Nephron (organoid): ENCODE results near the gene ZNF416.
A peak's percentile ranks its signal among the peaks of the same experiment; 100 is the strongest.

Experiments used
- H3K27ac Mint-ChIP-seq, 3 experiments: 2 replicates each; pipeline ENCODE4 v1.8.0; 2020; ENCODE audit warnings: mixed read lengths in 3 of 3, mild to moderate bottlenecking in 2 of 3, moderate library complexity in 1 of 3
- H3K27me3 Mint-ChIP-seq: 2 replicates; pipeline ENCODE4 v1.8.0; 2021; ENCODE audit warnings: low read depth, mild to moderate bottlenecking, moderate library complexity, mixed read lengths
- H3K36me3 Mint-ChIP-seq: 2 replicates; pipeline ENCODE4 v1.8.0; 2020; ENCODE audit warnings: low read depth, mixed read lengths
- H3K4me1 Mint-ChIP-seq: 2 replicates; pipeline ENCODE4 v1.8.0; 2020; ENCODE audit warnings: mixed read lengths
- H3K4me3 Mint-ChIP-seq, 3 experiments: 2 replicates each; pipeline ENCODE4 v1.8.0; 2020; ENCODE audit warnings: mild to moderate bottlenecking in 3 of 3, mixed read lengths in 3 of 3, moderate library complexity in 2 of 3
- H3K9me3 Mint-ChIP-seq: 2 replicates; pipeline ENCODE4 v1.8.0; 2020; ENCODE audit warnings: mixed read lengths
- TF ChIP-seq, protein P1 (sequence below), 3 experiments: fragments of 200-600 bp; sonication (generic); IDR thresholded peaks; one replicate each; pipeline ENCODE4 v1.5.0; 2021; ENCODE audit warnings: antibody characterized with exemption in 3 of 3; ENCODE audit not compliant: unreplicated experiment in 3 of 3

Gene ZNF416

DNA sequence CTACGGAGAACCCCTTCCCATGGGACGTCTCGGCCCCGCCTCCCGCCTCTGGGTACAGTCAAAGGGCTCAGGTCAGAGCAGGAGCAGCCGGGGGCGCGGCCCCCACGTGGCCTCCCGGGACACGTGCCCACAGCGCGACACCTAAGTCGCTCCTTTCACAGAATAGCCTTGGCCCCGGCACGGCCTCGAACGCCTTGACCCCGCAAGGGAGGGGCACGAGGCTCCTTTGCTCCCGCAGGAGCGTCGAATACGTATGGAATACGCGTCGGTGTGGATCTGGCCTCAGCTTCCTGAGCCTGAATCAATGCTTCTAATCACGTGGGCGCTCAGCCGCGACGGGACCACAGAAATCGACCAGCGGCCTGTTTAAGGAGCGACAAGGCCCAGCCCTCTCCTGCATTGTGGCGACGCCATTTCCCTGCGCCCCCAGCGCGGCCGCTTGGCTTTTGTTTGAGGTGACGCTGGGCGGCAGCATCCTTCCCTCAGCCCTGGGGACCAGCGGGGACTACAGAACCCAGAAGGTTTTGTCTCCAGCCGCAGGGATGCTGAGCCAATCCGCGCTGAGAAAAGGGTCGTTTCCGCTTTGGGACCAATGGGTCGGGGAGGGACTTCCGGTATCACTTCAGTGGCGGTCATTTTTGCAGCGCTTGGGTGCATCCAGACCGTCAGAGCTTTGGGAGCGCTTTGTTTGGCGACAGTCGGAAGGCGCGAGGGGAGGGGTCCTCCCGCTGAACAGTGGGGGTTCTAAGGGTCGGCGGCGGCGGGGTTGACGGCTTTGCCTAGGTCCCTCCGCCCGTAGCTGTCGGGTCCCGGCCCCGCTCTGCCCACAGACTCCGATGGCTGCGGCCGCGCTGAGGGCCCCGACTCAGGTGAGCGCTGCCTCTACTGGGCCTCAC is 5.1 kb upstream of the ZNF416 start, which contains the start of gene ZIK1:
ZIK1 (plus strand) TSS at position 625 of the 896 bp plus-strand sequence; CDS start at position 837, 212 bp downstream.
- peaks cover 9% of the 10 kb centered on the region for H3K27me3 Mint-ChIP-seq
- H3K4me1 Mint-ChIP-seq: peaks cover 17% of the 10 kb centered on the region
- H3K9me3 Mint-ChIP-seq: peaks cover 68% of the 10 kb centered on the region
- peaks cover 70% of the 10 kb centered on the region for H3K36me3 Mint-ChIP-seq
- peak within 1 kb of the TSS; percentile 75 to 85 (median 82) for H3K27ac Mint-ChIP-seq
- H3K4me3 Mint-ChIP-seq: peak within 1 kb of the TSS; percentile 95 to 99 (median 96)
- TF ChIP-seq, protein P1, sequence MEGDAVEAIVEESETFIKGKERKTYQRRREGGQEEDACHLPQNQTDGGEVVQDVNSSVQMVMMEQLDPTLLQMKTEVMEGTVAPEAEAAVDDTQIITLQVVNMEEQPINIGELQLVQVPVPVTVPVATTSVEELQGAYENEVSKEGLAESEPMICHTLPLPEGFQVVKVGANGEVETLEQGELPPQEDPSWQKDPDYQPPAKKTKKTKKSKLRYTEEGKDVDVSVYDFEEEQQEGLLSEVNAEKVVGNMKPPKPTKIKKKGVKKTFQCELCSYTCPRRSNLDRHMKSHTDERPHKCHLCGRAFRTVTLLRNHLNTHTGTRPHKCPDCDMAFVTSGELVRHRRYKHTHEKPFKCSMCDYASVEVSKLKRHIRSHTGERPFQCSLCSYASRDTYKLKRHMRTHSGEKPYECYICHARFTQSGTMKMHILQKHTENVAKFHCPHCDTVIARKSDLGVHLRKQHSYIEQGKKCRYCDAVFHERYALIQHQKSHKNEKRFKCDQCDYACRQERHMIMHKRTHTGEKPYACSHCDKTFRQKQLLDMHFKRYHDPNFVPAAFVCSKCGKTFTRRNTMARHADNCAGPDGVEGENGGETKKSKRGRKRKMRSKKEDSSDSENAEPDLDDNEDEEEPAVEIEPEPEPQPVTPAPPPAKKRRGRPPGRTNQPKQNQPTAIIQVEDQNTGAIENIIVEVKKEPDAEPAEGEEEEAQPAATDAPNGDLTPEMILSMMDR (IDR thresholded peaks at IDR 0.05; ENCODE audit: unreplicated experiment in 3 of 3): no peak

DNA sequence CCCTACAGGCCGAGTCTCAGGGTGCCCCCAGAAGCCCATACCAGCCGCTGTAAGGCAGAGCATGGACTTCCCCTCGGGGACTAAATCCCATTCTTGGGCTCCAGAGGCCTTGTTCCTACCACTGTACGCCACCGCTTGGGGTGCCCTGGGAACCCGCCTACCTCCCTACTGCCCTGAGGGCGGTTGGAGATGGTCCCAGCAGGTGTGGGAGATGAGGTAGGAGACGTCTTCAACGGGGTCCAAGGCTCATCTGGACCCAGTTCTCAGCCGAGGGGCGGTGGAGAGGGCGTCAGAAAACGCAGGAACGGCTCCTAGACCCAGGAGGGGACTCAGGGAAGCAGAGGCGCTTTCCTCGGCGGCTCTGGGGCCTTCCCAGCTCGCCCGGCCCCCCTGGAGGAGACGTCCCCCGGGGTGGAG is 4.4 kb upstream of the ZNF416 start:
- Mint-ChIP-seq H3K27ac (no peak overlapping the region), H3K27me3 (peaks cover 9% of the 10 kb centered on the region), H3K9me3 (peaks cover 66% of the 10 kb centered on the region), H3K4me1 (peaks cover 19% of the 10 kb centered on the region), H3K36me3 (peaks cover 68% of the 10 kb centered on the region), H3K4me3 (peak overlapping the region in 1 of 3 experiments; percentile 96)
- TF ChIP-seq, protein P1 (IDR thresholded peaks at IDR 0.05; ENCODE audit: unreplicated experiment in 3 of 3): no peak

DNA sequence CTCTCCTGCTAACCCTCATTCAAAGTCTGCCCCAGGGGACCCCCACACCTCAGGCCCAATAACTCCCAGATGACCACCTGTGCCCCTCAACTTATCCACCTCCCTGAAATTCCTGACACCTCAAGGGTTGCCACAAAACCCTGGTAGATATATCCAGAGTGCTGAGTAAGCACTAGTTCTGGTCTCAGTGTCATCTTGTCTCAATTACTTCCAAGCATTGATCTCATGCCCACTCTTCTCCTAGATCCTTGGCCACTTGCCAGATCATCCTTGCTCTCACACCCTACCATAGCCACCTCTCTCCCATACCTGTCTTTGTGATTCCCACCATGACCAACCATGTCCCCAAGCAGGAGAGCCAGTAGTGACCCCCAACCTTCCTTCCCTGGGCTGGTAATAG is 2.0 kb downstream of the ZNF416 start:
- Mint-ChIP-seq H3K9me3 (peaks cover 84% of the 10 kb centered on the region), H3K4me1 (peaks cover 12% of the 10 kb centered on the region), H3K27me3 (peaks cover 2% of the 10 kb centered on the region), H3K27ac (no peak overlapping the region), H3K36me3 (peaks cover 81% of the 10 kb centered on the region), H3K4me3 (peak overlapping the region; percentile 67 to 80 (median 79))
- TF ChIP-seq, protein P1 (IDR thresholded peaks at IDR 0.05; ENCODE audit: unreplicated experiment in 3 of 3): no peak

DNA sequence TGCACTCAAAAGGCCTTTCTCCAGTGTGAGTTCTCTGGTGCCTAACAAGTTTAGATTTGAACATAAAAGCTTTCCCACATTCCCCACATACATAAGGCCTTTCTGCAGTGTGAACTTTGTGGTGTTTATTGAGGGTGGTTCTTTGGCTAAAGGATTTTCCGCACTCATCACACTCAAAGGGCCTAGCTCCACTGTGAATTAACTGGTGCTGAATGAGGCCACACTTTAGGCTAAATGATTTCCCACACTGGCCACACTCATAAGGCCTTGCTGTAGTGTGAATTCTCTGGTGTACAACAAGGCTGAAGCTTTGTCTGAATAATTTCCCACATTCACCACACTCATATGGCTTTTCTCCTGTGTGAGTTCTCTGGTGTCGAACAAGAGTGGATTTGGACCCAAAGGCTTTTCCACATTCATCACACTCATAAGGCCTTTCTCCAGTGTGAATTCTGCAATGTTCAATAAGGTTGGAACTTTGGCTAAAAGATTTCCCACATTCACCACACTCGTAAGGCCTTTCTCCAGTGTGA is 6.2 kb downstream of the ZNF416 start:
- no peak overlapping the region for H3K27ac Mint-ChIP-seq
- H3K4me3 Mint-ChIP-seq: no peak overlapping the region
- peaks cover 93% of the 10 kb centered on the region for H3K36me3 Mint-ChIP-seq
- no peaks in the 10 kb centered on the region for H3K27me3 Mint-ChIP-seq
- H3K4me1 Mint-ChIP-seq: peaks cover under 1% of the 10 kb centered on the region
- H3K9me3 Mint-ChIP-seq: peaks cover 94% of the 10 kb centered on the region
- TF ChIP-seq, protein P1 (IDR thresholded peaks at IDR 0.05; ENCODE audit: unreplicated experiment in 3 of 3): no peak

DNA sequence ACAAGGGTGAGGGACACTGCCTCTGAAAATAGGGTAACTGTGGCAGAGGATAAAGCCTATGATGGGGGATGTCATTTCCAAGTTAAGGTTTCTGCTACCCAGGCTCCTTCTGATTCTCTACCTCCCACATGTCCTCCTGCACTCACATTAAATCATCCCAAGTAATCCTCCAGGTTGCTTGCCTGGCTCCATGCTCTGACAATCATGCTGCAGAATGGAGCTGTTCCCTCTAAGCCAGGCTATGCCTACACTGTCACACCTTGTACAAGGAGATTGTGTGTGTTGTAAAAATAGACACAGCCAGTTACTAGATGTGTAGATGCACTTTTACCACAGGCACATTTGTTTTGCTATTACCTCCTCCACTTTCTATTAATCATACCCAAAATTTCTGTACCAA is 8.0 kb downstream of the ZNF416 start:
- no peaks in the 10 kb centered on the region for H3K4me1 Mint-ChIP-seq
- H3K27ac Mint-ChIP-seq: no peak overlapping the region
- no peaks in the 10 kb centered on the region for H3K27me3 Mint-ChIP-seq
- H3K36me3 Mint-ChIP-seq: peaks cover 90% of the 10 kb centered on the region
- H3K9me3 Mint-ChIP-seq: peaks cover 95% of the 10 kb centered on the region
- no peak overlapping the region for H3K4me3 Mint-ChIP-seq
- TF ChIP-seq, protein P1 (IDR thresholded peaks at IDR 0.05; ENCODE audit: unreplicated experiment in 3 of 3): no peak
